HS-5 (cell line): Measurements from ENCODE around the gene TRDN.
"Not testable (repeated sequence)": the region's sequence is repeated elsewhere in the genome, so short reads cannot be mapped to it uniquely, and the experiment has no call there.

Source experiments
- DNase-seq: peaks from one replicate; pipeline ENCODE4 v3.0.0-alpha.2; 2012; ENCODE audit warnings: low read depth

TRDN gene

GRCh38 chr6:123562677-123563076, 74.1 kb downstream of the TRDN start:
- no peak for DNase-seq

GRCh38 chr6:123562264-123562663, 74.5 kb downstream of the TRDN start:
- no peak for DNase-seq

DNA sequence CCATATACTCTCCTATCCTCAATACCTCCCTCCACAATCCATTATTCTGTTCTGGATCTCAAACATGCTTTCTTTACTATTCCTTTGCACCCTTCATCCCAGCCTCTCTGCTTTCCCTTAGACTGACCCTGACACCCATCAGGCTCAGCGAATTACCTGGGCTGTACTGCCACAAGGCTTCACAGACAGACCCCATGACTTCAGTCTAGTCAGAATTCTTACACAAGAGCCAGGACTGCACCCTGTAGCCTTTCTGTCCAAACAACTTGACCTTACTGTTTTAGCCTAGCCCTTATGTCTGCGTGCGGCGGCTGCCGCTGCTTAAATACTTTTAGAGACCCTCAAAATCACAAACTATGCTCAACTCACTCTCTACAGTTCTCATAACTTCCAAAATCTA, 76.9 kb downstream of the TRDN start:
- DNase-seq = not testable (repeated sequence)

GRCh38 chr6:123557474-123557873, 79.3 kb downstream of the TRDN start:
- DNase-seq = not testable (repeated sequence)

DNA sequence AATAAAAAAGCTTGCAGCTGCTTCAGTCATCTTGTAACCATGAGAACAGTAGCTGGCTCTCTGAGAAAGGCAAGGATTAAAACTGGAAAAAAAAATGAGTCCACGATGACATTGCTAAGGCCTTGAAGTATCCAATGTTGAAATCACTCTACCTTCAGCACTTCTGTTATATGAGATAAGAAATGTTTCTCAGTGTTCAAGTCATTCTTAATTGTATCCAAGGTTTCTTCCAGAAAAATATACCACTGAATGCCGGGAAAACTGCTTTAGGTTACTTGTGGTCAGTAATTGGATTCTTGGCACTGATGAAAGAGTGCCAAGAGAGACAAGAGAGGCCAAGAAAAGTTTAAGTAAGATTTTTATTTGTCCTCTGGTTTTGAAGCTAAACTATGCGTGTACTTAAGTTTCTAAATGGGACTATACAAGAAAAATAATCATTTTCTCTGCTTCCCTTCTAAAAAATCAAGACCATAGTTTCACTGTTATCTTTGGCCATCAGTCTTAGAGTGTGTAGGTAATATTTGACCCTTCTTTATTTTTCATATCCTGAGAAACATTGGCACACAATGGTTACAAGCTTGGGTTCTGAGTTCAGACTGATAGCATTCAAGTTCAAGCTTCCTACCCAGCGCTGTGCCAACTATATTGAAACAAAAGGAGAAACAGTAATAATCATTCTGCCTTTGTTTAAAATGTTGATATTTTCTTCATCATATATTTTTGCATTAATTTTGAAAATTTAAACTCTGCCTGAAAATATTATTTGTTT, 84.6 kb downstream of the TRDN start:
- DNase-seq = no peak

DNA sequence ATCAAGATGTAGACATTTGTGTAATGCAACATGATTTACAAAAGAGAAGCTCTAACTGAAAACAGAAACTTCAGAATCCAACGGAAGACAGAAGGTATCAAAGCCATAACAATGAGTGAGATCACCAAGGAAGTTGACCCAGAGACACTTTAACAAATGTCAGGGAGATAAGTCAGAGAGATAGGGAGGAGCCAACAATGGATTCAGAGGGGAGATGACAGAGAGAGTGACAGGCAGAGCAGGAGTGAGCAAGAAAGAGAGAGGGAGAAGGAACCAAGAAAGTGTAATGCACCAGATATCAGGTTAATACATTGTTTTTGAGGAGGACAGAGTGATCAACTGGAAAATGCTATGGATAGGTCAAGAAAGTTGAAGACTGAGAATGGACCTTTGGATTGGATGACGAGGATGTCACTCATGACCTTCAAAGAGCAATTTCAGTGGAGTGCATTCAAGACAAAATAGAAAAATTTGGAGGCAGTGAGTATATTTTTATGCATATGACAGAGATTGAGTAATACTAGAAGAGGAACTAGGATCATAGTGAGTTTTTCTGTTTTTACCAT, 86.6 kb downstream of the TRDN start:
- no peak for DNase-seq

DNA sequence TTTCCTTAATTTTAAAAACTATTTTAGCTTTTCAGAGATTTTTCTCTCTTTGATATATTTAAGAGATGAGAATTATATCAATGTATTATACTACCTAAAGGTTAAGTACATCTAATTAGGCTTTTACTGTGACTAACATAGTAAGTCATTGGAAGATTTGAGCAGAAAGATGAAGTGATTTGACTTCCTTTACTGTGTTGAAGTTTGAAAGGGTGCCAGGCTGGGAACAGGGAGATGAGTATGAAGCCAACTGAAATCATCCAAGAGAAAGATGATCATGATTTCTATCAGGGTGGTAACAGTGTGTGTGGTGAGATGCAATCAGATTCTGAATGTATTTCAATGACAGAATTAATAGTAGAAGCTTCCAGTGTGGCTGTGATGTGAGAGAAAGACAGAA, 87.3 kb downstream of the TRDN start:
- DNase-seq = no peak

DNA sequence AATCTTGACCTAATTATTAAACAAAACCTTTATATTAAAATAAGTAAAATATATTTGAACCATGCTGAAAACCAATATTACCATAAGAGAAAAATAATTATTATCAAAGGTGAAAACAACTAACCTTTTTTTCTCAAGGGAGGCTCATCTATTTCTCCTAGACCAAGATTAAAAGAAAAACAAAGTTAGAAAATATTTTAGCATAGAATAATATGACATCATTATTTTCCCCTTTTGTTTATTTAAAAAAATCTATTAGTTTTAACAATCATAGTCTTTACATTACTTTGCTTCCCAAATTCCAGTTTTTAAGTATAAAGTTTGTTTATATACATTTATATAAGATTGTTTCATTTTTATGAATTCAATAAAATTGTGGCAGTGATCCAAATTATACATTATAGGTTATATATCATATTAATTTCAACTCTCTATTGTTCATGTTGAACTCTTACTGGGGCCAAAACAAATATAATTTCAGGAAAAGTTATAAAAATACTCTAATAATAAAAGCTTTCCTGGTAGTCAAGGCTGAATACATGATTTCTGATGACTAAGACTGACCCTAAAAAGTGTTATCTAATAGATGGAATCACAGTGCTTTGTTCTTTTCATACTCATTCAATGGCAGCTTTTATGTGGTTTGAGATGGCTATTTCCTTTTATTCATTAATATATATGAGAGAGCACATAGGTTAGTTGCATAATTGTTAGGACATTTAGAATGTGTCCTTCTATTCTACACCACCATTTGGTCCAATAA, 89.4 kb downstream of the TRDN start:
- DNase-seq = no peak

DNA sequence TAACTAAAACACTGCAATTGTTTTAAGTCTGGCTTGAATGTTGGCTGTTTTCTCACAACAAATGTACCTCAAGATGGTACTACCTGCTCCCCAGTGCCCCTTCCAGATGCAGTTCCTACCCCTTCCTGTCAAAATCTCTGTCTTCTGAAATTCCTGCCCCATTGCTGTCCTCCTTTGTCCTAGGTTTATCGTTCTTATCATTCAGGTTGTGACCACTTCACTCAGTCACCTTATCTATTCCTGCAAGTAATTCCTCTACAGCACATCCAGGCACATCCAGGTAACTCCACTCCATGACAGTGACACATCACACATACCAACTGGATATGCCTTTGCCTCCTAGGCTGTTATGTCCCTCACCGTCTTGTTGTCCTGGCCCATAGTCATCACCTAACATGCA, 90.2 kb downstream of the TRDN start:
- DNase-seq = no peak

DNA sequence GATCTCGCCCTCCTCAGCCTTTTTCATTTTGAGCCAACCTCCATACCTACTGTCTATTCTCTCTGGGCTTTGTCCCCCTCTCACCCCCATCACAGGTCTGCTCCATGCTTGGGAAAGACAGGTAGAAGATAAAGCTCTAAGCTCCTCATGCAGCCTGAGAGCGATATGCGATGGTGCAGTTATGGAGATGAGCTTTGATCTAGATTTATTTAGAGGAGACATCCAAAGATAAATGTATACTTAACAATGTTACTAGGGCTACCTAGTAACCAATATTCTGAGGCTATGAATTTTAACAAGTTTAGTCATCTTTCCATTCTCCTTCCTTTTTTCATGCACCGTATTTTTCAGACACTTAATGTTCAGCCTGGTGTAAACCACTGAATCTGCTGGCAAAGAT, 95.3 kb downstream of the TRDN start:
- DNase-seq = no peak

- DNase-seq = no peak
Observed at GRCh38 chr6:123533862-123534648, 102.7 kb downstream of the TRDN start.

- no peak for DNase-seq
Observed at GRCh38 chr6:123529843-123530242, 106.9 kb downstream of the TRDN start.

GRCh38 chr6:123529058-123529457, 107.7 kb downstream of the TRDN start:
- DNase-seq = no peak

GRCh38 chr6:123527406-123527805, 109.3 kb downstream of the TRDN start:
- DNase-seq = no peak

- no peak for DNase-seq
Observed at GRCh38 chr6:123526128-123526527, 110.6 kb downstream of the TRDN start.

DNA sequence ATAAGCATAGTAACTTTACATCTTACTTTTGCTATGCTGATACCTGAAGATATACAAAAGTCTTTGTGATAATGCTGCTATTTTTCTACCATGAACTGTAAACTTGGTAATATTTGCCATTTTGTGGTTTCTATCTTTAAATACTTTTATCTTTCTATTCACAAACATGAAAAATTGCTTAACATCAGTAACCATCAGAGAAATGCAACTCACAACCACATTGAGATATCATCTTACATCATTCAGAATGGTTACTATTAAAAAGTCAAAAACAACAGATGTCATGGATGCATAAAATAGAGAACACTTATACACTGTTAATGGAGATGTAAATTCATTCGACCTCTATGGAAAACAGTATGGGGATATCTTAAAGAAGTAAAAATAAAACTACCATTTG, 112.0 kb downstream of the TRDN start:
- DNase-seq = no peak

- DNase-seq = no peak
Observed at GRCh38 chr6:123520217-123520616, 116.5 kb downstream of the TRDN start.

GRCh38 chr6:123519189-123519505, 117.6 kb downstream of the TRDN start:
- DNase-seq = no peak

DNA sequence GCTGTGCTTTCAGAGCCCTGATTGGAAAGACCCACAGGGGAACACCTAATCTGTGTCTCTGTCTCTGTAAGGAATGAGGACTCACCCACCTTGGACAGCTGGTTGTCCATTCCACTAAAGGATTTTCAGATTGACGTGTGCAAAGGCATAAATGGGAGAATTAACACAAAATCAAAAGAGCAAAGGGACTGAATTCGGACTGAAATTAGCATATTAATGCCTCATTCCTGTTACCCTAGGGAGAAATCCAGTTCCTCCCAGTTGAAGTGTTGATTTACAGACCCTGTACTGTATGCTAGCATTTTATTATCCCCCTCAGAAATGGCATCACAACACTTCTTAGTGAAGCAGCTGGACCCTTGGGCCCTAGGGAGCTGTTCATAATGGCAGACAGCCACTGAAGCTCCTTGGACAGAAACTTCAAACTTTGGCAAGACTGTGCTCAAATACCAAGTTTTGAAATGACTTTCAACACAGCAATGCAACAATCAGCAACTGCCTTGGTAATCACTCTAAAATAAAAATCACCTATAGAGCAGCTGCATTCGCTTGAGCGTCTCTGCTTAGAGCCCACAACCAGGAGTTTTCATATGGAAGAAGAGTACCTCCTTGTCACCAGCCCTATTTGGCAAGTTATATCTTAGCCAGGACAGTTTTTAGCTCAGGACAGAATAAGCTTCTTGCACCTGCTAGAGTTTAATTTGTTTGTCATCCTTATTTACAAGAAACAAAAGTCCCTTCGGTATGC, 118.1 kb downstream of the TRDN start:
- DNase-seq = no peak

GRCh38 chr6:123515715-123516114, 121.0 kb downstream of the TRDN start:
- no peak for DNase-seq

GRCh38 chr6:123509112-123509511, 127.6 kb downstream of the TRDN start:
- DNase-seq = no peak

DNA sequence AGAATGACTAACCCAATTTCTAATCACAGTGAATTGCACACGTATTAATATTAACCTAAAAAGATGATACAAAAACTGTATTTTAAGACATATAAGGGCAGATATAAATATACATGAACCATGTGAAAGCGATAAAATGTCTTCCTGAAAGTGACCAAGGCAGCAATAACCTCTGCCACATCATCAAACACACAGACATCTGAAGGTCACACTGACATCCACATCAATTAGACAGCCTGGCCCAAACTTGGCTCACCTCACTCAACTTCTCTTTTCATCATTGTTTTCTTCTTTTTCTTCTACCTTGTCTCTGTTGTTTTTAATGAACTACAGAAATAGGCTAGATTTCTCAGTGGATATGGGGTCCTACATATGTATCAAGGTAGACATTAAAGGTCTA, 128.5 kb downstream of the TRDN start:
- DNase-seq = no peak
